T-cell (primary cell): Measurements from ENCODE around the gene PHLDB1. TPM values are rescaled to one million over a fixed set of nuclear protein-coding genes. Genes with fewer than 3 reads are reported as not detected.
A peak's percentile ranks its signal among the peaks of the same experiment; 100 is the strongest.
"Not testable (repeated sequence)": the region's sequence is repeated elsewhere in the genome, so short reads cannot be mapped to it uniquely, and the experiment has no call there.

Experiments used
- ATAC-seq, 4 experiments: fragments of 200-7000 bp in 3 of 4; fragments of 150-1000 bp in 1 of 4; cut with Tn5 transposase; replicated peaks in 1 of 4; 1 replicate in 3 of 4; 2 replicates in 1 of 4; pipeline ENCODE4 v1.10.0; 2021; ENCODE audit warnings: moderate library complexity in 3 of 4, mild to moderate bottlenecking in 2 of 4, moderate number of reproducible peaks in 1 of 4
- CTCF ChIA-PET, 2 donors: fragments of 300-600 bp; sonication (Branson Sonifier 250); formaldehyde crosslinking; loops; one replicate each; lab custom pipeline; 2022; ENCODE audit warnings: antibody characterized with exemption in 2 of 2; lab: Charles Lee
- POLR2A ChIA-PET, 2 donors: fragments of 300-600 bp; sonication (Branson Sonifier 250); formaldehyde crosslinking; loops; one replicate each; lab custom pipeline; 2022; ENCODE audit warnings: antibody characterized with exemption in 2 of 2; lab: Charles Lee
- DNase-seq, 35 experiments: peaks; one replicate each; pipeline versions ENCODE4 v3.0.0 to v3.0.0-alpha.2; 2013 to 2023
- H3K27ac ChIP-seq: one replicate; pipeline ENCODE4 v1.5.1; 2013; ENCODE audit warnings: low read length
- H3K27me3 ChIP-seq, 2 experiments: replicated peaks in 1 of 2; 1 replicate in 1 of 2; 2 replicates in 1 of 2; pipeline versions ENCODE4 v1.6.1 to v1.7.0; 2013; ENCODE audit warnings: low read length in 1 of 2, mixed read lengths in 1 of 2; ENCODE audit not compliant: control insufficient read depth in 2 of 2, insufficient read depth in 2 of 2; ENCODE audit errors: extremely low read depth in 1 of 2
- H3K36me3 ChIP-seq, 2 donors: 1 replicate in 1 of 2; 2 replicates in 1 of 2; pipeline versions ENCODE4 v1.6.1 to v1.7.0; 2013; ENCODE audit warnings: low read length in 1 of 2; ENCODE audit not compliant: control insufficient read depth in 2 of 2, insufficient read depth in 1 of 2; ENCODE audit errors: extremely low read depth in 1 of 2
- H3K4me1 ChIP-seq, 2 experiments: 1 replicate in 1 of 2; 2 replicates in 1 of 2; pipeline versions ENCODE4 v1.6.1 to v1.7.0; 2013; ENCODE audit warnings: low read length in 2 of 2, mixed read lengths in 1 of 2; ENCODE audit not compliant: insufficient read depth in 2 of 2, control insufficient read depth in 1 of 2; ENCODE audit errors: extremely low read depth in 1 of 2
- H3K4me3 ChIP-seq, 2 donors: 1 replicate in 1 of 2; 2 replicates in 1 of 2; pipeline versions ENCODE4 v1.5.1 to v1.7.0; 2013; ENCODE audit warnings: mild to moderate bottlenecking in 2 of 2, low read length in 1 of 2, moderate library complexity in 1 of 2; ENCODE audit not compliant: control insufficient read depth in 1 of 2; ENCODE audit errors: extremely low read depth in 1 of 2
- H3K9me3 ChIP-seq: 2 replicates; pipeline ENCODE4 v1.7.0; 2013
- H3K27ac Mint-ChIP-seq, 2 donors: one replicate each; pipeline ENCODE4 v1.8.0; 2020 to 2021; ENCODE audit warnings: mild to moderate bottlenecking in 2 of 2, mixed read lengths in 2 of 2
- H3K27me3 Mint-ChIP-seq, 2 donors: one replicate each; pipeline ENCODE4 v1.8.0; 2021 to 2022; ENCODE audit warnings: mixed read lengths in 2 of 2
- H3K36me3 Mint-ChIP-seq: one replicate; pipeline ENCODE4 v1.8.0; 2021; ENCODE audit warnings: mixed read lengths
- H3K4me1 Mint-ChIP-seq, 3 donors: one replicate each; pipeline ENCODE4 v1.8.0; 2020 to 2022; ENCODE audit warnings: mixed read lengths in 3 of 3, mild to moderate bottlenecking in 1 of 3
- H3K4me3 Mint-ChIP-seq, 3 donors: one replicate each; pipeline ENCODE4 v1.8.0; 2020 to 2022; ENCODE audit warnings: mild to moderate bottlenecking in 3 of 3, mixed read lengths in 3 of 3, moderate library complexity in 3 of 3
- H3K9me3 Mint-ChIP-seq, 3 donors: one replicate each; pipeline ENCODE4 v1.8.0; 2020 to 2022; ENCODE audit warnings: mixed read lengths in 3 of 3
- WGBS: methylation state at CpG from one replicate; pipeline ENCODE4 v1.1.5; 2013; ENCODE audit warnings: missing lambda C conversion rate; ENCODE audit not compliant: insufficient coverage; 5-methylcytosine and 5-hydroxymethylcytosine counted together
- total RNA-seq, 35 experiments: library from RNA in 6 of 35; stranded (reverse) in 6 of 35; fragments of 120-200 nt in 1 of 35; gene quantifications; one replicate each; pipeline versions ENCODE4 v1.2.1 to v1.2.4 and lab custom pipeline; 2013 to 2026

The PHLDB1 gene
- total RNA-seq, 5 donors from 2014 or later (not counting 1 experiment from before 2014, with no cell fraction given), result 1.8 to 7.8 (median 4.0) TPM

- WGBS, result no CpG with 5 or more reads among the region's 8 CpGs
- not testable (repeated sequence) for H3K4me1 Mint-ChIP-seq, H3K27me3 Mint-ChIP-seq, DNase-seq, H3K4me3 ChIP-seq, H3K9me3 ChIP-seq, H3K4me3 Mint-ChIP-seq, H3K27ac ChIP-seq, H3K9me3 Mint-ChIP-seq, ATAC-seq, H3K27me3 ChIP-seq, H3K27ac Mint-ChIP-seq
- peaks cover 25% of the 10 kb centered on the region for H3K36me3 Mint-ChIP-seq
- Histone ChIP-seq H3K36me3 (peaks cover 0 to 29% of the 10 kb centered on the region in 2 donors), H3K4me1 (peaks cover 7 to 14% of the 10 kb centered on the region in 2 experiments)
- ChIA-PET CTCF (interaction anchor here (0.6 to 1.1 kb wide), 3 partner anchors 9 to 19 kb away, joined by 3 to 6 read pairs (median 3); no protein-coding TSS in a partner anchor), POLR2A (interaction anchor here in 1 of 2 donors (0.7 kb wide), 2 partner anchors 12 to 90 kb away, joined by 6 to 9 read pairs; no protein-coding TSS in a partner anchor)
Observed at GRCh38 chr11:118603709-118604108, 3.7 kb upstream of the PHLDB1 start.

DNA sequence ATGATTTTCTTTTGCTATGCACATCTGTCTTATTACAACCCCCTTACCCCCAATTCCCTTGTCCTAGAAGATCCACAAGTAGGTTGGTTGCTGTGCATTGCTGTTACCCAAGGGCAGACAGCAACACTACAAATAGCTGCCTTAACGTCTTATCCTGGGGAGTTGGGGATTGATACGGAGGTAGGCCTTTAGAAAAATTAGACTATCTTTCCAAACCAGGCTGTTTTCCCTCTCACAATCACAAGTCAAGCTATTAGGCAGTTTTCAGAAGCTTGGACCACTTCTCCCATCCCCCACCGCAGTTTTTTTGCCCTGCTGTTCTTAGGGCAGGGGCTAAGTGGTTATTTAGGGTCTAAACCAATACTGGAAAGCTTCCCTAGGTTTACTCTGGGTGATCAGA lies 2.8 kb upstream of the PHLDB1 start:
- no peak for ATAC-seq
- peak overlapping the region in 1 of 2 donors; percentile 22 for H3K27ac Mint-ChIP-seq
- POLR2A ChIA-PET, result interaction anchor here (0.5 to 0.6 kb wide), 2 partner anchors 185 to 734 kb away, joined by 10 to 11 read pairs; no protein-coding TSS in a partner anchor
- WGBS, result no CpG with 5 or more reads among the region's 3 CpGs
- H3K4me3 ChIP-seq, result no peak overlapping the region
- peaks cover 0 to 10% of the 10 kb centered on the region in 2 donors for H3K27me3 Mint-ChIP-seq
- H3K27ac ChIP-seq, result no peak overlapping the region
- CTCF ChIA-PET, result interaction anchor here in 1 of 2 donors (0.8 kb wide), 1 partner anchor 13 kb away, joined by 3 read pairs; no protein-coding TSS in a partner anchor
- H3K9me3 Mint-ChIP-seq, result no peaks in the 10 kb centered on the region
- no peaks in the 10 kb centered on the region for H3K9me3 ChIP-seq
- H3K4me1 Mint-ChIP-seq, result peaks cover 12 to 19% (median 15%) of the 10 kb centered on the region in 3 donors
- no peak for DNase-seq
- no peak overlapping the region for H3K4me3 Mint-ChIP-seq
- peaks cover 0 to 11% of the 10 kb centered on the region in 2 experiments for H3K27me3 ChIP-seq
- peaks cover 0 to 23% of the 10 kb centered on the region in 2 donors for H3K36me3 ChIP-seq
- peaks cover 24% of the 10 kb centered on the region for H3K36me3 Mint-ChIP-seq
- peaks cover 12 to 22% of the 10 kb centered on the region in 2 experiments for H3K4me1 ChIP-seq

DNA sequence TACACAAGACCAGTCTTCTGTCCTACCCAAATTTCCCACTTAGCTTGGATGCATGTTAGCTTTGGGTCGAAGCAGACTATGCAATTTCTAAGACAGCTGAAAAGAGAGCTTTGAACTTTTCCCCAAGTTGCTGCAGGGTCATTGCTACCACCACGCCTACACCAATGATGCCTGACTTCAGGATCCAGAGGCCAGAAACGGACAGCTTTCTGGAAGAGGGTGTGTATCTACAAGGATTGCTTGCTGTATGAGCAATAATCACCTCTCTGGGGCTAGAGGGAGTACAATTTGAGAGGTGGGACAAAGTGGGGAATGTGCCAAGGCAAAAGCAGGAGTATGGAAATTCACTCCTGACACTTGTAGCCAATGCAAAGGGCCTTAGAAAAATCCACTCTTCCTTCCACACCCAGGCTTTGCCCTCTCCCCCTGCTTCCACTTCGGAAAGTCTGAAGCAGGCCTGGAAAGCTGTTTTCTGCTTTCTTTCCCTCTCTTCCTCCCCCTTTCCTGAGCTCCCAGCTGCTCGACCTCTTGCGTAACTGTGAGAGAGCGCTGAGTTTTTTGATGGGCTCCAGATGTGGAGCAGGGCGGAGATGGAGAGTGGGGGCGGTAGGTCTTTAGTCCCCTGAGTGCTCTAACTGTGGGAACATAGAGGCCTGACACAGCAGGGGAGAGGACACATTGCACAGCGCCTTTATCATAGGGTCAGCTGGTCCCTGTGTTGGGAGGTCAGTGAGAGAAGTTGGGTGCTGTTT lies 2.1 kb upstream of the PHLDB1 start:
- 92% methylated on average over 6 of the region's 10 CpGs for WGBS
- Histone ChIP-seq H3K27ac (no peak overlapping the region), H3K4me1 (peaks cover 12 to 29% of the 10 kb centered on the region in 2 experiments), H3K36me3 (peaks cover 0 to 18% of the 10 kb centered on the region in 2 donors), H3K4me3 (no peak overlapping the region), H3K9me3 (no peaks in the 10 kb centered on the region), H3K27me3 (peaks cover 0 to 18% of the 10 kb centered on the region in 2 experiments)
- ATAC-seq (no peak), DNase-seq (no peak)
- CTCF ChIA-PET, result interaction anchor here (0.5 to 1.4 kb wide), 2 partner anchors 10 to 75 kb away, joined by 4 to 8 read pairs; no protein-coding TSS in a partner anchor
- H3K4me3 Mint-ChIP-seq, result no peak overlapping the region
- H3K36me3 Mint-ChIP-seq, result peaks cover 17% of the 10 kb centered on the region
- POLR2A ChIA-PET, result no interaction called here
- peaks cover 0 to 10% of the 10 kb centered on the region in 2 donors for H3K27me3 Mint-ChIP-seq
- peak overlapping the region in 1 of 2 donors; percentile 22 for H3K27ac Mint-ChIP-seq
- H3K4me1 Mint-ChIP-seq, result peaks cover 16 to 25% (median 20%) of the 10 kb centered on the region in 3 donors
- H3K9me3 Mint-ChIP-seq, result no peaks in the 10 kb centered on the region

GRCh38 chr11:118606157-118606843 lies 1.1 kb upstream of the PHLDB1 start:
- Histone ChIP-seq H3K27me3 (peaks cover 2 to 21% of the 10 kb centered on the region in 2 experiments), H3K4me1 (peaks cover 13 to 39% of the 10 kb centered on the region in 2 experiments), H3K27ac (no peak overlapping the region), H3K4me3 (no peak overlapping the region), H3K9me3 (no peaks in the 10 kb centered on the region), H3K36me3 (peaks cover 0 to 9% of the 10 kb centered on the region in 2 donors)
- H3K27me3 Mint-ChIP-seq, result peaks cover 0 to 13% of the 10 kb centered on the region in 2 donors
- CTCF ChIA-PET, result interaction anchor here (0.6 to 4.1 kb wide), 6 partner anchors 11 to 337 kb away, joined by 3 to 31 read pairs (median 4); no protein-coding TSS in a partner anchor
- H3K36me3 Mint-ChIP-seq, result peaks cover 13% of the 10 kb centered on the region
- POLR2A ChIA-PET, result no interaction called here
- DNase-seq (no peak), ATAC-seq (no peak)
- peaks cover 19 to 29% (median 24%) of the 10 kb centered on the region in 3 donors for H3K4me1 Mint-ChIP-seq
- 85% methylated on average over 4 of the region's 7 CpGs for WGBS
- H3K9me3 Mint-ChIP-seq, result no peaks in the 10 kb centered on the region
- peak overlapping the region; percentile 55 to 84 (median 58) for H3K4me3 Mint-ChIP-seq
- H3K27ac Mint-ChIP-seq, result peak overlapping the region in 1 of 2 donors; percentile 74

GRCh38 chr11:118606844-118607228 lies 579 bp upstream of the PHLDB1 start:
- Histone ChIP-seq H3K4me3 (no peak overlapping the region), H3K9me3 (no peaks in the 10 kb centered on the region), H3K27ac (peak overlapping the region; percentile 12), H3K4me1 (peaks cover 14 to 41% of the 10 kb centered on the region in 2 experiments), H3K27me3 (peaks cover 3 to 21% of the 10 kb centered on the region in 2 experiments), H3K36me3 (peaks cover 0 to 4% of the 10 kb centered on the region in 2 donors)
- no peak for DNase-seq
- H3K27ac Mint-ChIP-seq, result peak overlapping the region in 1 of 2 donors; percentile 74
- H3K4me1 Mint-ChIP-seq, result peaks cover 20 to 31% (median 25%) of the 10 kb centered on the region in 3 donors
- peak overlapping the region; percentile 55 to 84 (median 58) for H3K4me3 Mint-ChIP-seq
- WGBS, result 87% methylated on average over 5 of the region's 7 CpGs
- H3K36me3 Mint-ChIP-seq, result peaks cover 8% of the 10 kb centered on the region
- POLR2A ChIA-PET, result interaction anchor here in 1 of 2 donors (0.6 kb wide), 1 partner anchor 82 kb away, joined by 3 read pairs; no protein-coding TSS in a partner anchor
- H3K9me3 Mint-ChIP-seq, result no peaks in the 10 kb centered on the region
- peaks cover 0 to 13% of the 10 kb centered on the region in 2 donors for H3K27me3 Mint-ChIP-seq
- CTCF ChIA-PET, result interaction anchor here (0.6 to 4.1 kb wide), 6 partner anchors 12 to 336 kb away, joined by 3 to 31 read pairs (median 4); no protein-coding TSS in a partner anchor
- ATAC-seq, result no peak
